K562 (cell line): ENCODE measurements around the gene MYO1D. TPM values are rescaled to one million over a fixed set of nuclear protein-coding genes. Genes with fewer than 3 reads are reported as not detected.

ENCODE experiments used
- ATAC-seq: fragments of 200-7000 bp; cut with Tn5 transposase; 3 replicates; pipeline ENCODE4 v1.9.1; 2020; ENCODE audit warnings: moderate library complexity
- BruUV-seq: library from RNA; stranded (reverse); fragments of 400-500 nt; replicated peaks from 2 replicates; lab custom pipeline; 2021; lab: Mats Ljungman, UMichigan
- CTCF ChIA-PET: fragments of 300-600 bp; formaldehyde crosslinking; extraction: SDS; loops from one replicate; lab custom pipeline; 2021; ENCODE audit warnings: low intra/inter-chr PET ratio; lab: Yijun Ruan, JAX
- POLR2A ChIA-PET: fragments of 300-600, 350-650 bp; sonication (Branson Sonifier 250); formaldehyde crosslinking; extraction: SDS; loops from one replicate; lab custom pipeline; 2021; ENCODE audit warnings: antibody characterized with exemption, inconsistent platforms; lab: Yijun Ruan, JAX
- DNase-seq, 4 experiments: peaks; one replicate each; pipeline versions ENCODE4 v3.0.0 to v3.0.0-alpha.2; 2011 to 2018; ENCODE audit warnings: low spot score in 3 of 4, mixed read lengths in 3 of 4; ENCODE audit errors: extremely low read depth in 1 of 4
- FAIRE-seq: peaks from 2 replicates; lab custom pipeline; 2011; peaks lifted over from hg19 to GRCh38; lab: Jason Lieb, UNC
- H2AFZ ChIP-seq: 2 replicates; pipeline ENCODE4 v1.6.0; 2011; ENCODE audit warnings: low read depth, low read length, control low read depth, inconsistent platforms
- H3K27ac ChIP-seq: fragments of 200-600 bp; 3 replicates; pipeline ENCODE4 v1.8.0; 2011; ENCODE audit warnings: low read depth, mild to moderate bottlenecking, control low read depth, inconsistent platforms, low read length, moderate library complexity, mixed read lengths; ENCODE audit errors: extremely low read depth
- H3K27me3 ChIP-seq, 2 experiments: fragments of 300-600 bp in 1 of 2; 2 replicates in 1 of 2; 3 replicates in 1 of 2; pipeline versions ENCODE4 v1.6.0 to v1.8.0; 2011; ENCODE audit warnings: inconsistent platforms in 2 of 2, low read length in 2 of 2, mild to moderate bottlenecking in 1 of 2, mixed read lengths in 1 of 2, moderate library complexity in 1 of 2; ENCODE audit not compliant: control insufficient read depth in 2 of 2, insufficient read depth in 2 of 2
- H3K36me3 ChIP-seq: fragments of 300-600 bp; 3 replicates; pipeline ENCODE4 v1.8.0; 2011; ENCODE audit warnings: mild to moderate bottlenecking, low read length, inconsistent platforms; ENCODE audit not compliant: control insufficient read depth, insufficient read depth
- H3K4me1 ChIP-seq, 2 experiments: fragments of 200-600 bp in 1 of 2; replicated peaks in 1 of 2; 2 replicates in 1 of 2; 3 replicates in 1 of 2; pipeline versions ENCODE4 v1.5.1 to v1.8.0; 2011; ENCODE audit warnings: inconsistent platforms in 2 of 2, low read length in 2 of 2, mild to moderate bottlenecking in 1 of 2, mixed read lengths in 1 of 2, moderate library complexity in 1 of 2; ENCODE audit not compliant: control insufficient read depth in 2 of 2, insufficient read depth in 2 of 2
- H3K4me2 ChIP-seq: 2 replicates; pipeline ENCODE4 v1.6.1; 2011; ENCODE audit warnings: low read length, control low read depth, inconsistent platforms, mixed read lengths; ENCODE audit not compliant: insufficient read depth
- H3K4me3 ChIP-seq: fragments of 200-600 bp; sonication (generic), shearing (Covaris generic); 2 replicates; pipeline ENCODE4 v1.5.1; 2016; ENCODE audit warnings: control low read depth, inconsistent platforms
- H3K79me2 ChIP-seq: fragments of 200-600 bp; 3 replicates; pipeline ENCODE4 v1.8.0; 2011; ENCODE audit warnings: low read length, inconsistent platforms; ENCODE audit not compliant: control insufficient read depth, insufficient read depth
- H3K9ac ChIP-seq, 2 experiments: 2 replicates each; pipeline versions ENCODE4 v1.6.0 to v1.6.1; 2011; ENCODE audit warnings: low read depth in 2 of 2, low read length in 2 of 2, control low read depth in 1 of 2, inconsistent platforms in 1 of 2, mild to moderate bottlenecking in 1 of 2, mixed read lengths in 1 of 2; ENCODE audit not compliant: insufficient read depth in 1 of 2
- H3K9me1 ChIP-seq: one replicate; pipeline ENCODE4 v1.6.0; 2011; ENCODE audit warnings: inconsistent platforms, mild to moderate bottlenecking, low read length, moderate library complexity; ENCODE audit not compliant: control insufficient read depth, insufficient read depth
- H3K9me3 ChIP-seq: replicated peaks from 2 replicates; pipeline ENCODE4 v1.5.1; 2011; ENCODE audit warnings: low read depth, low read length, inconsistent platforms; ENCODE audit not compliant: control insufficient read depth, insufficient read depth
- H4K20me1 ChIP-seq: replicated peaks from 2 replicates; pipeline ENCODE4 v1.6.1; 2011; ENCODE audit warnings: low read length, inconsistent platforms, mixed read lengths; ENCODE audit not compliant: control insufficient read depth, insufficient read depth
- DDX20 ChIP-seq: fragments of 450-650 bp; IDR thresholded peaks from 2 replicates; pipeline ENCODE4 v1.6.1; 2016; ENCODE audit warnings: missing genetic modification characterization, low read depth, mild to moderate bottlenecking, missing compliant biosample characterization, moderate library complexity
- ZNF140 ChIP-seq: fragments of 250-450 bp; sonication (Bioruptor Pico); IDR thresholded peaks from 2 replicates; pipeline ENCODE4 v1.8.0; 2021; ENCODE audit warnings: moderate library complexity, mild to moderate bottlenecking, inconsistent platforms
- WGBS: fragments of 100-300 bp; shearing (Covaris generic); methylation state at CpG from one replicate; pipeline ENCODE4 v1.1.6; 2016; ENCODE audit warnings: low coverage, mixed read lengths; ENCODE audit not compliant: insufficient coverage; ENCODE audit errors: missing lambda C conversion rate; 5-methylcytosine and 5-hydroxymethylcytosine counted together
- in situ Hi-C: fragments of 300-500 bp; cut with MboI; formaldehyde crosslinking; loops from 4 replicates; pipeline ENCODE4 v1.15.0; 2018; ENCODE audit warnings: inconsistent platforms, mixed read lengths
- intact Hi-C: fragments of 100-400 bp; cut with micrococcal nuclease; formaldehyde crosslinking; loops from 2 replicates; pipeline ENCODE4 v1.14.2; 2022
- polyA plus RNA-seq, 8 experiments: library from polyadenylated mRNA; depleted of rRNA in 4 of 8; stranded (reverse) in 5 of 8; unstranded in 3 of 8; fragments of >200 nt; fragmentation: Nextera tagmentation in 2 of 8; fragmentation: Illumina TruSeq in 1 of 8; extraction: Ambion mirVana in 2 of 8; extraction: Trizol in 1 of 8; gene quantifications; 2 replicates each; pipeline versions ENCODE4 v1.2.1 to v1.2.3, GENCODE V29; 2011 to 2014; ENCODE audit warnings: inconsistent platforms in 1 of 8, missing spikeins in 1 of 8
- total RNA-seq, 7 experiments: library from RNA; depleted of rRNA in 6 of 7; stranded (reverse); fragments of >200 nt in 6 of 7; fragmentation: Illumina TruSeq in 2 of 7; extraction: Trizol in 2 of 7; gene quantifications; 2 replicates each; pipeline versions ENCODE4 v1.2.1 to v1.2.3, GENCODE V29; 2011 to 2021; ENCODE audit warnings: low replicate concordance in 1 of 7
- TF ChIP-seq, protein P1 (sequence below): fragments of 450-650 bp; IDR thresholded peaks from 2 replicates; pipeline ENCODE4 v1.6.1; 2017; ENCODE audit warnings: antibody characterized with exemption, mild to moderate bottlenecking
- TF ChIP-seq, protein P2 (sequence below): sonication (generic); formaldehyde crosslinking; IDR thresholded peaks from 2 replicates; pipeline ENCODE4 v1.8.0; 2022; ENCODE audit warnings: missing genetic modification reagents, mild to moderate bottlenecking, moderate library complexity, borderline replicate concordance
- TF ChIP-seq, protein P3 (sequence below): fragments of 450-650 bp; IDR thresholded peaks from 2 replicates; pipeline ENCODE4 v1.6.1; 2016; ENCODE audit warnings: mild to moderate bottlenecking, moderate library complexity

MYO1D gene
- total and polyA plus RNA-seq, 9 of the 15 experiments (the other 6 are each of a cell fraction or from before 2014, with no cell fraction given): 2.1 to 71.2 (median 45.4) TPM

DNA sequence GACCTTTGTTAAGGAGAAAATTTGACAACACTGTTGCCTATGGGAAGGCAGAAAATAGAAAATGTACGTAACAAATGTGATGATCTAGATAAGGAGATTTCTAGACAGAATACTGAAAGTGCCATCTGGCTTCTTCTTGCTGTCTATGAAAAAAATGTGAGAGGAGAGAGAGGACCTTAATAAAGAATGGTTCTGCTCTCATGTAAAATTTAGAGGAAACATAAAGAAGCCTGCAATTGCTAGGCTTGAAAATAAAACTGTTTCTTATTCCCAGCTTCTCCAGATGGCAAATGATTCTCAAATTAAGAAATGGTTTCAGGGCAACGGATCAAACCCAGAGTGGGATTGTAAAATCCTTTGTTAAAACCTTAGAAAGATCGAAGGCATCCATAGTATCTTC lies 261.6 kb downstream of the MYO1D start:
- POLR2A ChIA-PET: no interaction called here
- TF ChIP-seq, protein P1, sequence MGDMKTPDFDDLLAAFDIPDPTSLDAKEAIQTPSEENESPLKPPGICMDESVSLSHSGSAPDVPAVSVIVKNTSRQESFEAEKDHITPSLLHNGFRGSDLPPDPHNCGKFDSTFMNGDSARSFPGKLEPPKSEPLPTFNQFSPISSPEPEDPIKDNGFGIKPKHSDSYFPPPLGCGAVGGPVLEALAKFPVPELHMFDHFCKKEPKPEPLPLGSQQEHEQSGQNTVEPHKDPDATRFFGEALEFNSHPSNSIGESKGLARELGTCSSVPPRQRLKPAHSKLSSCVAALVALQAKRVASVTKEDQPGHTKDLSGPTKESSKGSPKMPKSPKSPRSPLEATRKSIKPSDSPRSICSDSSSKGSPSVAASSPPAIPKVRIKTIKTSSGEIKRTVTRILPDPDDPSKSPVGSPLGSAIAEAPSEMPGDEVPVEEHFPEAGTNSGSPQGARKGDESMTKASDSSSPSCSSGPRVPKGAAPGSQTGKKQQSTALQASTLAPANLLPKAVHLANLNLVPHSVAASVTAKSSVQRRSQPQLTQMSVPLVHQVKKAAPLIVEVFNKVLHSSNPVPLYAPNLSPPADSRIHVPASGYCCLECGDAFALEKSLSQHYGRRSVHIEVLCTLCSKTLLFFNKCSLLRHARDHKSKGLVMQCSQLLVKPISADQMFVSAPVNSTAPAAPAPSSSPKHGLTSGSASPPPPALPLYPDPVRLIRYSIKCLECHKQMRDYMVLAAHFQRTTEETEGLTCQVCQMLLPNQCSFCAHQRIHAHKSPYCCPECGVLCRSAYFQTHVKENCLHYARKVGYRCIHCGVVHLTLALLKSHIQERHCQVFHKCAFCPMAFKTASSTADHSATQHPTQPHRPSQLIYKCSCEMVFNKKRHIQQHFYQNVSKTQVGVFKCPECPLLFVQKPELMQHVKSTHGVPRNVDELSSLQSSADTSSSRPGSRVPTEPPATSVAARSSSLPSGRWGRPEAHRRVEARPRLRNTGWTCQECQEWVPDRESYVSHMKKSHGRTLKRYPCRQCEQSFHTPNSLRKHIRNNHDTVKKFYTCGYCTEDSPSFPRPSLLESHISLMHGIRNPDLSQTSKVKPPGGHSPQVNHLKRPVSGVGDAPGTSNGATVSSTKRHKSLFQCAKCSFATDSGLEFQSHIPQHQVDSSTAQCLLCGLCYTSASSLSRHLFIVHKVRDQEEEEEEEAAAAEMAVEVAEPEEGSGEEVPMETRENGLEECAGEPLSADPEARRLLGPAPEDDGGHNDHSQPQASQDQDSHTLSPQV: no peak
- TF ChIP-seq, protein P2, sequence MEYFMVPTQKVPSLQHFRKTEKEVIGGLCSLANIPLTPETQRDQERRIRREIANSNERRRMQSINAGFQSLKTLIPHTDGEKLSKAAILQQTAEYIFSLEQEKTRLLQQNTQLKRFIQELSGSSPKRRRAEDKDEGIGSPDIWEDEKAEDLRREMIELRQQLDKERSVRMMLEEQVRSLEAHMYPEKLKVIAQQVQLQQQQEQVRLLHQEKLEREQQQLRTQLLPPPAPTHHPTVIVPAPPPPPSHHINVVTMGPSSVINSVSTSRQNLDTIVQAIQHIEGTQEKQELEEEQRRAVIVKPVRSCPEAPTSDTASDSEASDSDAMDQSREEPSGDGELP (CRISPR knock-in tag): no peak
- TF ChIP-seq, protein P3, sequence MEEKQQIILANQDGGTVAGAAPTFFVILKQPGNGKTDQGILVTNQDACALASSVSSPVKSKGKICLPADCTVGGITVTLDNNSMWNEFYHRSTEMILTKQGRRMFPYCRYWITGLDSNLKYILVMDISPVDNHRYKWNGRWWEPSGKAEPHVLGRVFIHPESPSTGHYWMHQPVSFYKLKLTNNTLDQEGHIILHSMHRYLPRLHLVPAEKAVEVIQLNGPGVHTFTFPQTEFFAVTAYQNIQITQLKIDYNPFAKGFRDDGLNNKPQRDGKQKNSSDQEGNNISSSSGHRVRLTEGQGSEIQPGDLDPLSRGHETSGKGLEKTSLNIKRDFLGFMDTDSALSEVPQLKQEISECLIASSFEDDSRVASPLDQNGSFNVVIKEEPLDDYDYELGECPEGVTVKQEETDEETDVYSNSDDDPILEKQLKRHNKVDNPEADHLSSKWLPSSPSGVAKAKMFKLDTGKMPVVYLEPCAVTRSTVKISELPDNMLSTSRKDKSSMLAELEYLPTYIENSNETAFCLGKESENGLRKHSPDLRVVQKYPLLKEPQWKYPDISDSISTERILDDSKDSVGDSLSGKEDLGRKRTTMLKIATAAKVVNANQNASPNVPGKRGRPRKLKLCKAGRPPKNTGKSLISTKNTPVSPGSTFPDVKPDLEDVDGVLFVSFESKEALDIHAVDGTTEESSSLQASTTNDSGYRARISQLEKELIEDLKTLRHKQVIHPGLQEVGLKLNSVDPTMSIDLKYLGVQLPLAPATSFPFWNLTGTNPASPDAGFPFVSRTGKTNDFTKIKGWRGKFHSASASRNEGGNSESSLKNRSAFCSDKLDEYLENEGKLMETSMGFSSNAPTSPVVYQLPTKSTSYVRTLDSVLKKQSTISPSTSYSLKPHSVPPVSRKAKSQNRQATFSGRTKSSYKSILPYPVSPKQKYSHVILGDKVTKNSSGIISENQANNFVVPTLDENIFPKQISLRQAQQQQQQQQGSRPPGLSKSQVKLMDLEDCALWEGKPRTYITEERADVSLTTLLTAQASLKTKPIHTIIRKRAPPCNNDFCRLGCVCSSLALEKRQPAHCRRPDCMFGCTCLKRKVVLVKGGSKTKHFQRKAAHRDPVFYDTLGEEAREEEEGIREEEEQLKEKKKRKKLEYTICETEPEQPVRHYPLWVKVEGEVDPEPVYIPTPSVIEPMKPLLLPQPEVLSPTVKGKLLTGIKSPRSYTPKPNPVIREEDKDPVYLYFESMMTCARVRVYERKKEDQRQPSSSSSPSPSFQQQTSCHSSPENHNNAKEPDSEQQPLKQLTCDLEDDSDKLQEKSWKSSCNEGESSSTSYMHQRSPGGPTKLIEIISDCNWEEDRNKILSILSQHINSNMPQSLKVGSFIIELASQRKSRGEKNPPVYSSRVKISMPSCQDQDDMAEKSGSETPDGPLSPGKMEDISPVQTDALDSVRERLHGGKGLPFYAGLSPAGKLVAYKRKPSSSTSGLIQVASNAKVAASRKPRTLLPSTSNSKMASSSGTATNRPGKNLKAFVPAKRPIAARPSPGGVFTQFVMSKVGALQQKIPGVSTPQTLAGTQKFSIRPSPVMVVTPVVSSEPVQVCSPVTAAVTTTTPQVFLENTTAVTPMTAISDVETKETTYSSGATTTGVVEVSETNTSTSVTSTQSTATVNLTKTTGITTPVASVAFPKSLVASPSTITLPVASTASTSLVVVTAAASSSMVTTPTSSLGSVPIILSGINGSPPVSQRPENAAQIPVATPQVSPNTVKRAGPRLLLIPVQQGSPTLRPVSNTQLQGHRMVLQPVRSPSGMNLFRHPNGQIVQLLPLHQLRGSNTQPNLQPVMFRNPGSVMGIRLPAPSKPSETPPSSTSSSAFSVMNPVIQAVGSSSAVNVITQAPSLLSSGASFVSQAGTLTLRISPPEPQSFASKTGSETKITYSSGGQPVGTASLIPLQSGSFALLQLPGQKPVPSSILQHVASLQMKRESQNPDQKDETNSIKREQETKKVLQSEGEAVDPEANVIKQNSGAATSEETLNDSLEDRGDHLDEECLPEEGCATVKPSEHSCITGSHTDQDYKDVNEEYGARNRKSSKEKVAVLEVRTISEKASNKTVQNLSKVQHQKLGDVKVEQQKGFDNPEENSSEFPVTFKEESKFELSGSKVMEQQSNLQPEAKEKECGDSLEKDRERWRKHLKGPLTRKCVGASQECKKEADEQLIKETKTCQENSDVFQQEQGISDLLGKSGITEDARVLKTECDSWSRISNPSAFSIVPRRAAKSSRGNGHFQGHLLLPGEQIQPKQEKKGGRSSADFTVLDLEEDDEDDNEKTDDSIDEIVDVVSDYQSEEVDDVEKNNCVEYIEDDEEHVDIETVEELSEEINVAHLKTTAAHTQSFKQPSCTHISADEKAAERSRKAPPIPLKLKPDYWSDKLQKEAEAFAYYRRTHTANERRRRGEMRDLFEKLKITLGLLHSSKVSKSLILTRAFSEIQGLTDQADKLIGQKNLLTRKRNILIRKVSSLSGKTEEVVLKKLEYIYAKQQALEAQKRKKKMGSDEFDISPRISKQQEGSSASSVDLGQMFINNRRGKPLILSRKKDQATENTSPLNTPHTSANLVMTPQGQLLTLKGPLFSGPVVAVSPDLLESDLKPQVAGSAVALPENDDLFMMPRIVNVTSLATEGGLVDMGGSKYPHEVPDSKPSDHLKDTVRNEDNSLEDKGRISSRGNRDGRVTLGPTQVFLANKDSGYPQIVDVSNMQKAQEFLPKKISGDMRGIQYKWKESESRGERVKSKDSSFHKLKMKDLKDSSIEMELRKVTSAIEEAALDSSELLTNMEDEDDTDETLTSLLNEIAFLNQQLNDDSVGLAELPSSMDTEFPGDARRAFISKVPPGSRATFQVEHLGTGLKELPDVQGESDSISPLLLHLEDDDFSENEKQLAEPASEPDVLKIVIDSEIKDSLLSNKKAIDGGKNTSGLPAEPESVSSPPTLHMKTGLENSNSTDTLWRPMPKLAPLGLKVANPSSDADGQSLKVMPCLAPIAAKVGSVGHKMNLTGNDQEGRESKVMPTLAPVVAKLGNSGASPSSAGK: no peak
- TF ChIP-seq ZNF140 (CRISPR knock-in tag) (no peak), DDX20 (tag) (no peak)

More for the DNA sequence above, 261.6 kb downstream of the MYO1D start:
- no peak for FAIRE-seq
- no peaks in the 10 kb centered on the region for H3K27me3 ChIP-seq
- H2AFZ ChIP-seq: no peak overlapping the region
- no peak overlapping the region for H3K4me3 ChIP-seq
- DNase-seq: no peak
- H3K36me3 ChIP-seq: no peaks in the 10 kb centered on the region; the same call in 2 of the 3 replicates
- no peaks in the 10 kb centered on the region for H3K9me1 ChIP-seq
- H4K20me1 ChIP-seq: no peaks in the 10 kb centered on the region
- CTCF ChIA-PET: no interaction called here
- intact Hi-C loops: no loop called here
- H3K79me2 ChIP-seq: no peaks in the 10 kb centered on the region
- no TSS peak for BruUV-seq
- ATAC-seq: no peak
- WGBS: 40% methylated on average over 3 of the region's 3 CpGs
- H3K4me2 ChIP-seq: no peak overlapping the region
- H3K9me3 ChIP-seq: no peaks in the 10 kb centered on the region
- no peaks in the 10 kb centered on the region for H3K4me1 ChIP-seq
- in situ Hi-C loops: no loop called here
- no peak overlapping the region for H3K9ac ChIP-seq
- no peak overlapping the region for H3K27ac ChIP-seq
